Mesenchymal stem cell (in vitro differentiated cells and primary cell): ENCODE data around the gene DPF1.

Experiments used
- DNase-seq: peaks from one replicate; pipeline ENCODE4 v3.0.0-alpha.2; 2013
- H2AFZ ChIP-seq: one replicate; pipeline ENCODE4 v1.6.1; 2013; ENCODE audit warnings: low read depth, mild to moderate bottlenecking, control low read depth, inconsistent platforms, low read length, moderate library complexity
- H2AK5ac ChIP-seq: 2 replicates; pipeline ENCODE4 v1.6.1; 2013; ENCODE audit warnings: low read length, moderate library complexity, mild to moderate bottlenecking, inconsistent platforms; ENCODE audit not compliant: severe bottlenecking
- H2BK120ac ChIP-seq: one replicate; pipeline ENCODE4 v1.6.1; 2013; ENCODE audit warnings: low read depth, mild to moderate bottlenecking, inconsistent platforms, low read length, moderate library complexity
- H2BK12ac ChIP-seq, 2 experiments: one replicate each; pipeline ENCODE4 v1.6.1; 2013; ENCODE audit warnings: inconsistent platforms in 2 of 2, low read length in 2 of 2, mild to moderate bottlenecking in 2 of 2, moderate library complexity in 2 of 2, control low read depth in 1 of 2
- H2BK15ac ChIP-seq: one replicate; pipeline ENCODE4 v1.6.1; 2013; ENCODE audit warnings: mild to moderate bottlenecking, low read depth, inconsistent platforms; ENCODE audit not compliant: poor library complexity, severe bottlenecking
- H2BK5ac ChIP-seq: 2 replicates; pipeline ENCODE4 v1.6.1; 2013; ENCODE audit warnings: low read depth, mild to moderate bottlenecking, low read length, control low read depth, inconsistent platforms; ENCODE audit not compliant: poor library complexity, severe bottlenecking
- H3K14ac ChIP-seq, 2 experiments: one replicate each; pipeline ENCODE4 v1.6.1; 2013; ENCODE audit warnings: inconsistent platforms in 2 of 2, low read length in 2 of 2, control low read depth in 1 of 2, mild to moderate bottlenecking in 1 of 2, moderate library complexity in 1 of 2
- H3K18ac ChIP-seq, 2 experiments: one replicate each; pipeline ENCODE4 v1.6.1; 2013; ENCODE audit warnings: inconsistent platforms in 2 of 2, low read length in 2 of 2, control low read depth in 1 of 2, low read depth in 1 of 2, mild to moderate bottlenecking in 1 of 2
- H3K23ac ChIP-seq, 2 experiments: one replicate each; pipeline ENCODE4 v1.6.1; 2013; ENCODE audit warnings: inconsistent platforms in 2 of 2, low read length in 2 of 2, mild to moderate bottlenecking in 2 of 2, moderate library complexity in 2 of 2, control low read depth in 1 of 2
- H3K27ac ChIP-seq: 2 replicates; pipeline ENCODE4 v1.5.1; 2013; ENCODE audit warnings: mild to moderate bottlenecking, moderate library complexity, low read length, control low read depth, inconsistent platforms; ENCODE audit not compliant: poor library complexity, severe bottlenecking
- H3K27me3 ChIP-seq, 2 experiments: 2 replicates each; pipeline versions ENCODE4 v1.6.1 to v1.7.0; 2013; ENCODE audit warnings: low read length in 2 of 2, mild to moderate bottlenecking in 2 of 2, moderate library complexity in 2 of 2, control low read depth in 1 of 2, inconsistent platforms in 1 of 2; ENCODE audit not compliant: control insufficient read depth in 1 of 2, insufficient read depth in 1 of 2
- H3K36me3 ChIP-seq, 2 experiments: 2 replicates each; pipeline versions ENCODE4 v1.6.1 to v1.7.0; 2013; ENCODE audit warnings: low read length in 2 of 2, control low read depth in 1 of 2, inconsistent platforms in 1 of 2, low read depth in 1 of 2, mild to moderate bottlenecking in 1 of 2; ENCODE audit not compliant: insufficient read depth in 2 of 2, control insufficient read depth in 1 of 2
- H3K4ac ChIP-seq, 2 experiments: one replicate each; pipeline ENCODE4 v1.6.1; 2013; ENCODE audit warnings: inconsistent platforms in 2 of 2, low read length in 2 of 2, mild to moderate bottlenecking in 2 of 2, moderate library complexity in 2 of 2, control low read depth in 1 of 2, low read depth in 1 of 2
- H3K4me1 ChIP-seq: 2 replicates; pipeline ENCODE4 v1.6.1; 2013; ENCODE audit warnings: low read depth, low read length, control low read depth; ENCODE audit not compliant: control insufficient read depth, insufficient read depth
- H3K4me2 ChIP-seq: 2 replicates; pipeline ENCODE4 v1.6.1; 2013; ENCODE audit warnings: low read length, mild to moderate bottlenecking, inconsistent platforms; ENCODE audit not compliant: poor library complexity, severe bottlenecking
- H3K4me3 ChIP-seq, 2 experiments: 2 replicates each; pipeline versions ENCODE4 v1.5.1 to v1.7.0; 2013; ENCODE audit warnings: low read length in 2 of 2, mild to moderate bottlenecking in 2 of 2, control low read depth in 1 of 2, low read depth in 1 of 2; ENCODE audit not compliant: insufficient read depth in 1 of 2
- H3K79me1 ChIP-seq: replicated peaks from 2 replicates; pipeline ENCODE4 v1.6.1; 2013; ENCODE audit warnings: mild to moderate bottlenecking, control low read depth, low read length, inconsistent platforms; ENCODE audit not compliant: poor library complexity, severe bottlenecking
- H3K9ac ChIP-seq: 2 replicates; pipeline ENCODE4 v1.7.0; 2013; ENCODE audit warnings: mild to moderate bottlenecking, low read length, moderate library complexity
- H3K9me3 ChIP-seq: 2 replicates; pipeline ENCODE4 v1.7.0; 2013; ENCODE audit warnings: mild to moderate bottlenecking, low read length; ENCODE audit not compliant: control insufficient read depth
- H4K8ac ChIP-seq: one replicate; pipeline ENCODE4 v1.6.1; 2013; ENCODE audit warnings: inconsistent platforms, mild to moderate bottlenecking, low read length, moderate library complexity
- H4K91ac ChIP-seq: one replicate; pipeline ENCODE4 v1.6.1; 2013; ENCODE audit warnings: mild to moderate bottlenecking, low read length, inconsistent platforms
- WGBS: methylation state at CpG from one replicate; pipeline ENCODE4 v1.1.7; 2013; ENCODE audit warnings: mixed read lengths; 5-methylcytosine and 5-hydroxymethylcytosine counted together

The DPF1 gene

DNA sequence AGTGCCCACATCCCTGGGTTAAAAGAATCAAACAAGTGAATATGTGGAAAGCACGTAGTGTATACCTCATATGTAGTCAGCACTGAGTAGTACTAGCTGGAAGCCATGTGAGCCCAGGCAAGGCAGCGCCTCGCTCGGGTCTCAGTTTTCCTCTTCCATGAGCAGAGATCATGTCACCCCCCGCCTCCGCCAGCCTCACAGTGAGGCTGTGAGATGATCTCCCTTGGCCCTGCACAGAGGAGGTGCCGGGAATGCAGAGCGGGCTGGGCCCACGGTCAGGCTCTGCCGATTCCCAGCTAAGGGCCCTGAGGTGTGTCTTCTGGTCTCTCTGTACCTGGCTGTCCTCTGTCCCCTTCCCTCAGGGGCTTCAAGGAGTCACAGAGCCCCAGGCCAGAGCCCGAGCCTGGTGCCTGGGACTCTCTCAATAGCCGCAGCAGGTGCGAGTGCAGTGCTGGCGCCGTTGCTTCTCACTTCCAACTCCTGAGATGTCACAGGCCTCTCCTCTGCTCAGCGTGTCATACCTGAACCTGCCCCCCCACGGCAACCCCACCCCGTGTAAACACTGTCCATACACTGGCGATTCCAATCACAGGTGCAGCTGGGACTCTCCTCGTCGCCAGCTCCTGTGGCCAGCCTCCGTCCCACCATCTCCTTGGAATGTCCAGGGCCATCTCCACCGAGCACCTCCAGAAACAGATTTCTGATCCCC lies 26.9 kb downstream of the DPF1 start:
- no peak overlapping the region for H4K8ac ChIP-seq
- peaks cover 61 to 88% of the 10 kb centered on the region in 2 experiments for H3K36me3 ChIP-seq
- no peak overlapping the region for H3K18ac ChIP-seq
- H3K9me3 ChIP-seq = no peaks in the 10 kb centered on the region
- H2AK5ac ChIP-seq = no peak overlapping the region
- WGBS = 96% methylated on average over 23 of the region's 23 CpGs
- no peak overlapping the region for H3K23ac ChIP-seq
- H3K4me1 ChIP-seq = peaks cover 13% of the 10 kb centered on the region
- peaks cover 38% of the 10 kb centered on the region for H3K79me1 ChIP-seq
- no peak overlapping the region for H4K91ac ChIP-seq
- no peak overlapping the region for H2BK5ac ChIP-seq
- no peak overlapping the region for H3K4me2 ChIP-seq
- no peak for DNase-seq
- no peak overlapping the region for H2AFZ ChIP-seq
- H2BK120ac ChIP-seq = no peak overlapping the region
- H2BK12ac ChIP-seq = no peak overlapping the region
- no peaks in the 10 kb centered on the region for H3K27me3 ChIP-seq
- no peak overlapping the region for H3K4ac ChIP-seq
- H2BK15ac ChIP-seq = no peak overlapping the region
- no peak overlapping the region for H3K4me3 ChIP-seq
- no peak overlapping the region for H3K27ac ChIP-seq
- H3K9ac ChIP-seq = no peak overlapping the region
- H3K14ac ChIP-seq = no peak overlapping the region

DNA sequence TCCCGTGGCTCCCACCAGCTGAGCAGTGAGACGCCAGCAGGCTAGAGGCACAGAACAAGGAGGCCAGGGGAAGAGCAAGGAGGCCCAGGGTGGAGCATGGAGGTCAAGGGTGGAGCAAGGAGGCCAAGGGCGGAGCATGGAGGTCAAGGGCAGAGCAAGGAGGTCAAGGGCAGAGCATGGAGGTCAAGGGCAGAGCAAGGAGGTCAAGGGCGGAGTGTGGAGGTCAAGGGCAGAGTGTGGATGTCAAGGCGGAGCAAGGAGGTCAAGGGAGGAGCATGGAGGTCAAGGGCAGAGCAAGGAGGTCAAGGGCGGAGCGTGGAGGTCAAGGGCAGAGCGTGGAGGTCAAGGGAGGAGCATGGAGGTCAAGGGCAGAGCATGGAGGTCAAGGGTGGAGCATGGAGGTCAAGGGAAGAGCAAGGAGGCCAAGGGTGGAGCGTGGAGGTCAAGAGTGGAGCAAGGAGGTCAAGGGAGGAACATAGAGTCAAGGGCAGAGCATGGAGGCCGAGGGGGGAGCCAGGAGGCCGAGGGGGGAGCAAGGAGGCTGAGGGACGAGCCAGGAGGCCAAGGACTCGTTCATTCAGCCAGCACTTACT lies 27.7 kb downstream of the DPF1 start:
- Histone ChIP-seq H3K4ac (no peak overlapping the region), H4K8ac (no peak overlapping the region), H2AK5ac (no peak overlapping the region), H3K14ac (no peak overlapping the region), H3K9ac (no peak overlapping the region), H2BK120ac (no peak overlapping the region), H2BK12ac (no peak overlapping the region), H3K36me3 (peaks cover 59 to 88% of the 10 kb centered on the region in 2 experiments), H2BK15ac (no peak overlapping the region), H3K79me1 (peaks cover 41% of the 10 kb centered on the region), H3K4me1 (peaks cover 13% of the 10 kb centered on the region), H3K4me3 (no peak overlapping the region), H3K18ac (no peak overlapping the region), H3K23ac (no peak overlapping the region), H3K27ac (no peak overlapping the region), H2AFZ (no peak overlapping the region), H3K9me3 (no peaks in the 10 kb centered on the region), H4K91ac (peak overlapping the region; percentile 44), H2BK5ac (no peak overlapping the region), H3K4me2 (no peak overlapping the region), H3K27me3 (no peaks in the 10 kb centered on the region)
- DNase-seq = no peak
- 94% methylated on average over 13 of the region's 13 CpGs for WGBS

DNA sequence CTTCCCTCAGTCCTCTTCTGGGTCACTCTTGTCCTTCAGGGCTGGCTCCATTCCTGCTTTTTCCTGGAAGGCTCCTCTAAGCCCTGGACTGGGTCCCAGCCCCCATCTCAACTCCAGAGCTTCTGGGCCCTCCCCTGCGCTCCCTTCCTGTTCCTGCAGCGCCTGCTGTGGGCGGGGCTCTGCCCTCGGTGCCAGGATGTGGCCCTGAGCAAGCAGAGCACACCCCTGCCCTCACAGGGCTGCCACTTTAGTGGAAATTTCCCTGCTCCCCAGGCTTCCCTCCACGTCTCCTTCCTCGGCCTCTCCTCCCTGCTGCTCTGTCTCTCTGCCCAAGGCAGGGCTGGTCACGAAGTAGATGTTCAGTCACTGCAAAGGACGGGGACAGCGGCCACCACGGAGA lies 28.8 kb downstream of the DPF1 start:
- Histone ChIP-seq H3K27ac (no peak overlapping the region), H3K18ac (no peak overlapping the region), H3K4me1 (peaks cover 13% of the 10 kb centered on the region), H3K4me3 (no peak overlapping the region), H4K8ac (no peak overlapping the region), H2BK5ac (no peak overlapping the region), H2AFZ (no peak overlapping the region), H2BK12ac (no peak overlapping the region), H3K4ac (no peak overlapping the region), H4K91ac (no peak overlapping the region), H2BK120ac (no peak overlapping the region), H2AK5ac (no peak overlapping the region), H3K9me3 (no peaks in the 10 kb centered on the region), H3K14ac (no peak overlapping the region), H3K79me1 (peaks cover 44% of the 10 kb centered on the region), H3K36me3 (peaks cover 56 to 88% of the 10 kb centered on the region in 2 experiments), H3K4me2 (no peak overlapping the region), H3K27me3 (no peaks in the 10 kb centered on the region), H2BK15ac (no peak overlapping the region), H3K9ac (no peak overlapping the region), H3K23ac (no peak overlapping the region)
- no peak for DNase-seq
- 89% methylated on average over 10 of the region's 10 CpGs for WGBS

DNA sequence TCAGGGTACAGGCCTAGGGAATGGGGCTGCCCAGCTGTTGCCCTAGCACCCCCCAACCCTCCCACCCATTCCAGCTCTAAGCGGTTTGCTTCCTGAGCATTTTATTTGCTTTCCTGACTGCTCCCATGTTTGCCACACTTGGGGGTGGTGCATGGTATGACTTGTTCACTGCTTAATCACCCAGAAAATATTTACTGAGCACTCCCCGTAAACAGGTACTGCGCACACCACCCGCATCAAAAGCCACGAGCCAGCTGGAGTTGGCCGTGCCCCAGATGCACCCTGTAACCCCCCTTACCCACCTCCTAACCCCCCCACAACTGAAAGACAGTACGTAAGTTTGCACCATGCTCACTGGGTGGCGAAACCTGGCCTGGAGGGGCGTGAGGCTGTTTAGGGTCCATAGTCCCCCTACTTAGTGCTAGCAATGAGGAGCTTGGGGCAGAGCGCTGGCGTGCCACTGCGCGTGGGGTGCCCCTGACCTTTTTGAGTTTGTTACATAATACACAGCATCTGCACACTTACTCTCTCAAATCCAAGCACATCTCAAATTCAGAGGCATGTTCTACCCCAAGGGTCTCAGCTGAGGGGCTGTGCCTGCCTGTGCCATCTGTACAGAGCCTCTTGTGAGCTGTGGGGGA lies 29.8 kb downstream of the DPF1 start:
- Histone ChIP-seq H4K91ac (no peak overlapping the region), H2BK12ac (no peak overlapping the region), H2BK15ac (peak overlapping the region; percentile 39), H3K4me2 (no peak overlapping the region), H3K9me3 (no peaks in the 10 kb centered on the region), H4K8ac (peak overlapping the region; percentile 39), H2BK5ac (no peak overlapping the region), H2AFZ (no peak overlapping the region), H3K27ac (no peak overlapping the region), H3K27me3 (no peaks in the 10 kb centered on the region), H3K14ac (no peak overlapping the region), H3K79me1 (peaks cover 49% of the 10 kb centered on the region), H3K36me3 (peaks cover 54 to 89% of the 10 kb centered on the region in 2 experiments), H3K4me1 (peaks cover 17% of the 10 kb centered on the region), H2AK5ac (no peak overlapping the region), H3K18ac (no peak overlapping the region), H3K23ac (no peak overlapping the region), H3K4ac (no peak overlapping the region), H2BK120ac (no peak overlapping the region), H3K9ac (no peak overlapping the region), H3K4me3 (no peak overlapping the region)
- WGBS = 82% methylated on average over 12 of the region's 13 CpGs
- no peak for DNase-seq
